GM12801 (cell line): Measurements from ENCODE around the gene GSE1.

Source experiments
- CTCF ChIP-seq: IDR thresholded peaks from one replicate; pipeline ENCODE4 v1.5.1; 2011; ENCODE audit warnings: control low read depth; ENCODE audit not compliant: insufficient read length; ENCODE audit errors: extremely low read depth

Gene GSE1

GRCh38 chr16:85650844-85651628 is 37.9 kb downstream of the GSE1 start:
- no peak for TF ChIP-seq CTCF

- TF ChIP-seq CTCF: no peak
These were observed 38.7 kb downstream of the GSE1 start for GRCh38 chr16:85651629-85652430.

GRCh38 chr16:85652431-85653221 is 39.5 kb downstream of the GSE1 start:
- TF ChIP-seq CTCF: no peak

- TF ChIP-seq CTCF: no peak
These were observed 40.3 kb downstream of the GSE1 start for GRCh38 chr16:85653290-85653891.

DNA sequence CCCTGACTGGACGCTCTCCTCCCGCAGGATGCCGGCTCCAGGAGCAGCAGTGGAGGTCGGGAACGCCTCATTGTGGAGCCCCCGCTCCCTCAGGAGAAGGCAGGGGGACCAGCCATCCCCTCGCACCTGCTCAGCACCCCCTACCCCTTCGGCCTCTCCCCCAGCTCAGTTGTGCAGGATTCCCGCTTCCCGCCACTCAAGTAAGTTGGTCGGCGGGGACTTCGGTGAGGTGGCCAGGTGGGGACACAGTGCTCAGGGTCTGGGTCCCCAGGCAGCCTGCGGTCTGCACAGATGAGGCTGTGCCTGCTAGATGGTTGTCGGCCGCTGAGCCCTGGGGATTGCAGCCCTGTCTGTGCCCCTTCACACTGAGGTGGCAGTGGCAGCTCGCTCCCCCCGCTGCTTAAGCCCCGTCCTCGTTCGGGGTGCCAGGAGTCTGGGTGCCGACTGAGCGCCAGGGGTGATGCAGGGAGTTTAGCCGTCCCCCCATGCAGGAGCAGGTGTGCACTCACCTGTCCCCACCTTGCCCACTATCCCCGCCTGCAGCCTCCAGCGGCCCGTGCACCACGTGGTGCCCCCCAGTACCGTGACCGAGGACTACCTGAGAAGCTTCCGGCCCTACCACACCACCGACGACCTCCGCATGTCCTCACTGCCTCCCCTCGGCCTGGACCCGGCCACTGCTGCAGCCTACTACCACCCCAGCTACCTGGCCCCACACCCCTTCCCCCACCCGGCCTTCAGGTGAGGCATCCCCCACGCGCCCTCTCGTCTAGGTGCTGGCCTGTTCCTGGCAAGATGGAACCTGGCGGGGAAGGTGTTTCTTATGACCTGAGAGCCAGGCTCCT is 41.4 kb downstream of the GSE1 start:
- no peak for TF ChIP-seq CTCF

DNA sequence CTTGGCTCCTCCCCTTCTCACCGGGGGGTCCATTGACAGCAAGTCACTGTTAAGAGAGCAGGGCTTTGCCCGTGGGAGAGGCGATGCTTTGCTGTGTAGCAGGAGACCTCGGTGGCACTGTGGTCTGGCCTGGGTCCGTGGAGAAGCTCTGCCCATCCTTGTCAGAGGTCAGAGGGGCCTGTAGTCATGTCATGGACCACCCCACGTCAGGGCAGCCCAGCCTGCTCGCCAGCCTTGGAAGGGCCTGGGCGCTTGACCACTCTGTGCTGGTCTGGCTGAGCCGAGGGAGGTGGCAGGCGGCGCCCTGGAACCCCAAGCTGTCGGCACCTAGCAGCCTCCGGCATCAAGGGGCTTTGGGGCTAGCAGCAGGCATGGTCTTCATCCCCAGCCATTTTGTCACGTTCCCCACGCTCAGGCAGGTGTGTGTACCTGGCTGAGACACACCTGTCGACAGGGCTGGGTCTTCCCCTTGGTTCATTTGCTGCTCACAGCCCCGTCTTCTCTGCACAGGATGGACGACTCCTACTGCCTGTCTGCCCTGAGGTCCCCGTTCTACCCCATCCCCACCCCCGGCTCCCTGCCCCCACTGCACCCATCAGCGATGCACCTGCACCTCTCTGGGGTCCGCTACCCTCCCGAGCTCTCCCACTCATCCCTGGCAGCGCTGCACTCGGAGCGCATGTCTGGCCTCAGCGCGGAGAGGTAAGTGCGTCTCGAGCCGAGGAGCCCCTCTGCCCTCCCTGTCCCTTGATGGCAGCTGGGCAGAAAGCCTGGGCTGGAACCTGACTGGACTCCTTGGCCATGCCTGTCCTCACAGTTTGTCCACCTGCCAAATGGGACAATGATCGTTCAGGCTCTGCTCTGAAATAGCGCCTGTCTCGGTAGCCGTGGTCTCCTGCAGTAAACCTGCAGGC is 42.4 kb downstream of the GSE1 start:
- no peak for TF ChIP-seq CTCF
